Astrocyte of the cerebellum (primary cell): ENCODE data around the gene GRIN2D.

ENCODE experiments used
- DNase-seq: peaks from one replicate; pipeline ENCODE4 v3.0.0-alpha.2; 2011; ENCODE audit warnings: low read depth
- H3K4me3 ChIP-seq: 2 replicates; pipeline ENCODE4 v1.5.1; 2011; ENCODE audit warnings: mild to moderate bottlenecking, low read depth, low read length, moderate library complexity
- CTCF ChIP-seq: IDR thresholded peaks from 2 replicates; pipeline ENCODE4 v1.5.1; 2012; ENCODE audit warnings: low read length, low read depth, moderate library complexity, mild to moderate bottlenecking; ENCODE audit errors: missing control alignments
- in situ Hi-C: cut with HindIII; loops from 2 replicates; pipeline ENCODE4 v1.10.0; 2017; ENCODE audit warnings: low sequenced_read_pairs

The GRIN2D gene

GRCh38 chr19:48393559-48394330 lies at the start of gene GRIN2D:
Gene GRIN2D (plus strand): TSS chr19:48393668. CDS start chr19:48398393, 4,725 bp downstream.
- in situ Hi-C loops = no loop called here
- no peak for DNase-seq
- H3K4me3 ChIP-seq = peak within 1 kb of the TSS; percentile 25
- TF ChIP-seq CTCF = no peak

- H3K4me3 ChIP-seq = no peak overlapping the region
- DNase-seq = no peak
- in situ Hi-C loops = no loop called here
- TF ChIP-seq CTCF = no peak
Measured at GRCh38 chr19:48344892-48345291, 48.6 kb upstream of the GRIN2D start.

- no peak for DNase-seq
- TF ChIP-seq CTCF = no peak
- no peak overlapping the region for H3K4me3 ChIP-seq
- in situ Hi-C loops = no loop called here
Measured at GRCh38 chr19:48346191-48346590, 47.3 kb upstream of the GRIN2D start.

GRCh38 chr19:48348045-48348444 lies 45.4 kb upstream of the GRIN2D start:
- TF ChIP-seq CTCF = no peak
- in situ Hi-C loops = no loop called here
- no peak overlapping the region for H3K4me3 ChIP-seq
- no peak for DNase-seq

GRCh38 chr19:48348737-48349136 lies 44.7 kb upstream of the GRIN2D start:
- no peak overlapping the region for H3K4me3 ChIP-seq
- in situ Hi-C loops = no loop called here
- TF ChIP-seq CTCF = no peak
- DNase-seq = no peak

- no peak overlapping the region for H3K4me3 ChIP-seq
- DNase-seq = no peak
- in situ Hi-C loops = no loop called here
- TF ChIP-seq CTCF = no peak
Measured at GRCh38 chr19:48350856-48351255, 42.6 kb upstream of the GRIN2D start.
